ENCODE results near the gene EBNA1BP2.
"Not testable (repeated sequence)": the region's sequence is repeated elsewhere in the genome, so short reads cannot be mapped to it uniquely, and the experiment has no call there.

The EBNA1BP2 gene

GRCh38 chr1:43171876-43172526 lies at the start of gene EBNA1BP2, which contains the start of gene CFAP57:
Gene EBNA1BP2, minus strand, starts transcription at chr1:43172290. Its CDS starts 172 bp downstream, at chr1:43172118.
Gene CFAP57, plus strand, starts transcription at chr1:43172330. Its CDS starts 424 bp downstream, at chr1:43172754.
- peak; percentile 92 for DNase-seq

GRCh38 chr1:43221797-43222196 lies 49.7 kb upstream of the EBNA1BP2 start:
- no peak for DNase-seq

- DNase-seq, result no peak
These were observed 49.1 kb upstream of the EBNA1BP2 start for GRCh38 chr1:43220905-43221778.

GRCh38 chr1:43217747-43218146 lies 45.7 kb upstream of the EBNA1BP2 start:
- DNase-seq, result no peak

GRCh38 chr1:43214501-43215444 lies 42.7 kb upstream of the EBNA1BP2 start:
- no peak for DNase-seq

- DNase-seq, result not testable (repeated sequence)
These were observed 36.2 kb upstream of the EBNA1BP2 start for GRCh38 chr1:43208277-43208676.

GRCh38 chr1:43207229-43207853 lies 35.3 kb upstream of the EBNA1BP2 start:
- no peak for DNase-seq

- DNase-seq, result no peak
These were observed 34.6 kb upstream of the EBNA1BP2 start for GRCh38 chr1:43206600-43207228.

GRCh38 chr1:43205671-43206070 lies 33.6 kb upstream of the EBNA1BP2 start:
- DNase-seq, result no peak

GRCh38 chr1:43204394-43204793 lies 32.3 kb upstream of the EBNA1BP2 start:
- DNase-seq, result no peak

- no peak for DNase-seq
These were observed 31.8 kb upstream of the EBNA1BP2 start for GRCh38 chr1:43203859-43204258.

GRCh38 chr1:43199093-43199726 lies 27.1 kb upstream of the EBNA1BP2 start:
- DNase-seq, result no peak

GRCh38 chr1:43197343-43198127 lies 25.4 kb upstream of the EBNA1BP2 start:
- DNase-seq, result no peak

GRCh38 chr1:43194509-43194908 lies 22.4 kb upstream of the EBNA1BP2 start:
- DNase-seq, result no peak

GRCh38 chr1:43188106-43188505 lies 16.0 kb upstream of the EBNA1BP2 start:
- DNase-seq, result no peak

GRCh38 chr1:43184995-43185394 lies 12.9 kb upstream of the EBNA1BP2 start:
- DNase-seq, result no peak

GRCh38 chr1:43184388-43184787 lies 12.3 kb upstream of the EBNA1BP2 start:
- no peak for DNase-seq

GRCh38 chr1:43177691-43178090 lies 5.6 kb upstream of the EBNA1BP2 start:
- DNase-seq, result no peak

GRCh38 chr1:43174873-43175272 lies 2.8 kb upstream of the EBNA1BP2 start:
- DNase-seq, result no peak

- DNase-seq, result peak; percentile 91
These were observed 460 bp upstream of the EBNA1BP2 start for GRCh38 chr1:43172527-43172972.
